ENCODE measurements around the gene KIAA0232.
"Not testable (repeated sequence)": the region's sequence is repeated elsewhere in the genome, so short reads cannot be mapped to it uniquely, and the experiment has no call there.

DNA sequence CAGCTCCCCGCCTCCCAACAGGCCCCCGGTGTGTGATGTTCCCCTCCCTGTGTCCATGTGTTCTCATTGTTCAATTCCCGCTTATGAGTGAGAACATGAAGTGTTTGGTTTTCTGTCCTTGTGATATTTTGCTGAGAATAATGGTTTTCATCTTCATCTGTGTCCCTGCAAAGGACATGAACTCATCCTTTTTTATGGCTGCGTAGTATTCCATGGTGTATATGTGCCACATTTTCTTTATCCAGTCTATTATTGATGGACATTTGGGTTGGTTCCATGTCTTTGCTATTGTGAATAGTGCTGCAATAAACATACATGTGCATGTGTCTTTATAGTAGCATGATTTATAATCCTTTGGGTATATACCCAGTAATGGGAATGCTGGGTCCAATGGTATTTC lies 53.1 kb downstream of the KIAA0232 start:
- TF ChIP-seq, protein P1, sequence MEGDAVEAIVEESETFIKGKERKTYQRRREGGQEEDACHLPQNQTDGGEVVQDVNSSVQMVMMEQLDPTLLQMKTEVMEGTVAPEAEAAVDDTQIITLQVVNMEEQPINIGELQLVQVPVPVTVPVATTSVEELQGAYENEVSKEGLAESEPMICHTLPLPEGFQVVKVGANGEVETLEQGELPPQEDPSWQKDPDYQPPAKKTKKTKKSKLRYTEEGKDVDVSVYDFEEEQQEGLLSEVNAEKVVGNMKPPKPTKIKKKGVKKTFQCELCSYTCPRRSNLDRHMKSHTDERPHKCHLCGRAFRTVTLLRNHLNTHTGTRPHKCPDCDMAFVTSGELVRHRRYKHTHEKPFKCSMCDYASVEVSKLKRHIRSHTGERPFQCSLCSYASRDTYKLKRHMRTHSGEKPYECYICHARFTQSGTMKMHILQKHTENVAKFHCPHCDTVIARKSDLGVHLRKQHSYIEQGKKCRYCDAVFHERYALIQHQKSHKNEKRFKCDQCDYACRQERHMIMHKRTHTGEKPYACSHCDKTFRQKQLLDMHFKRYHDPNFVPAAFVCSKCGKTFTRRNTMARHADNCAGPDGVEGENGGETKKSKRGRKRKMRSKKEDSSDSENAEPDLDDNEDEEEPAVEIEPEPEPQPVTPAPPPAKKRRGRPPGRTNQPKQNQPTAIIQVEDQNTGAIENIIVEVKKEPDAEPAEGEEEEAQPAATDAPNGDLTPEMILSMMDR (IDR thresholded peaks at IDR 0.05; ENCODE audit: low read depth, low read length): not testable (repeated sequence)
- TF ChIP-seq, protein P2, sequence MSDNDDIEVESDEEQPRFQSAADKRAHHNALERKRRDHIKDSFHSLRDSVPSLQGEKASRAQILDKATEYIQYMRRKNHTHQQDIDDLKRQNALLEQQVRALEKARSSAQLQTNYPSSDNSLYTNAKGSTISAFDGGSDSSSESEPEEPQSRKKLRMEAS (IDR thresholded peaks at IDR 0.05; ENCODE audit: low read depth, low read length): not testable (repeated sequence)
- TF ChIP-seq POLR2A (IDR thresholded peaks at IDR 0.05; ENCODE audit: extremely low read depth, insufficient read length): not testable (repeated sequence)

Measured in NB4 (cell line).